ENCODE results near the gene SAFB. TPM values are rescaled to one million over a fixed set of nuclear protein-coding genes. Genes with fewer than 3 reads are reported as not detected.

SAFB gene
- total RNA-seq, 2 experiments from 2014 or later = 68.9 to 177 TPM

GRCh38 chr19:5697890-5698634, 75.2 kb downstream of the SAFB start:
- Histone ChIP-seq H3K36me3 (ENCODE audit: insufficient read depth, low read length) (peaks cover 92% of the 10 kb centered on the region), H3K27ac (ENCODE audit: low read depth, low read length, poor library complexity, severe bottlenecking) (no peak overlapping the region), H3K9me3 (ENCODE audit: low read length) (no peaks in the 10 kb centered on the region), H3K4me1 (ENCODE audit: insufficient read depth, low read length, poor library complexity, severe bottlenecking) (peaks cover 6% of the 10 kb centered on the region), H2AFZ (ENCODE audit: low read length) (no peak overlapping the region), H3K4me2 (ENCODE audit: low read length) (no peak overlapping the region), H3K9me2 (ENCODE audit: insufficient read depth, low read length) (no peaks in the 10 kb centered on the region), H3K79me2 (ENCODE audit: insufficient read depth, low read depth, low read length) (peaks cover 7% of the 10 kb centered on the region; the same call in 1 of the 2 replicates), H4K20me1 (ENCODE audit: insufficient read depth, low read length) (no peaks in the 10 kb centered on the region), H3K4me3 (ENCODE audit: low read depth, low read length, poor library complexity, severe bottlenecking) (no peak overlapping the region)
- ChIA-PET CTCF (ENCODE audit: unreplicated experiment) (no interaction called here), POLR2A (no interaction called here)
- intact Hi-C loops (cut with micrococcal nuclease; ENCODE audit: unreplicated experiment) = no loop called here
- BruUV-seq (replicated peaks) = no TSS peak
- DNase-seq (ENCODE audit: low spot score) = no peak
- TF ChIP-seq CTCF (conservative IDR thresholded peaks at IDR 0.05; ENCODE audit: low read length) = no peak

GRCh38 chr19:5698635-5699422, 75.9 kb downstream of the SAFB start:
- ChIA-PET POLR2A (no interaction called here), CTCF (ENCODE audit: unreplicated experiment) (no interaction called here)
- DNase-seq (ENCODE audit: low spot score) = peak; percentile 33
- peaks cover 6% of the 10 kb centered on the region for H3K4me1 ChIP-seq (ENCODE audit: insufficient read depth, low read length, poor library complexity, severe bottlenecking)
- H3K4me3 ChIP-seq (ENCODE audit: low read depth, low read length, poor library complexity, severe bottlenecking) = no peak overlapping the region
- H3K27ac ChIP-seq (ENCODE audit: low read depth, low read length, poor library complexity, severe bottlenecking) = no peak overlapping the region
- BruUV-seq (replicated peaks) = no TSS peak
- no peaks in the 10 kb centered on the region for H4K20me1 ChIP-seq (ENCODE audit: insufficient read depth, low read length)
- intact Hi-C loops (cut with micrococcal nuclease; ENCODE audit: unreplicated experiment) = no loop called here
- H3K9me2 ChIP-seq (ENCODE audit: insufficient read depth, low read length) = no peaks in the 10 kb centered on the region
- no peaks in the 10 kb centered on the region for H3K9me3 ChIP-seq (ENCODE audit: low read length)
- no peak for TF ChIP-seq CTCF (conservative IDR thresholded peaks at IDR 0.05; ENCODE audit: low read length)
- no peak for TF ChIP-seq EZH2phosphoT487 (IDR thresholded peaks at IDR 0.05; ENCODE audit: borderline replicate concordance, low read depth, low read length)
- no peak overlapping the region for H2AFZ ChIP-seq (ENCODE audit: low read length)
- no peaks in the 10 kb centered on the region for H3K79me2 ChIP-seq (ENCODE audit: insufficient read depth, low read depth, low read length)
- H3K36me3 ChIP-seq (ENCODE audit: insufficient read depth, low read length) = peaks cover 92% of the 10 kb centered on the region
- H3K4me2 ChIP-seq (ENCODE audit: low read length) = no peak overlapping the region; the same call in 1 of the 2 replicates

Data from OCI-LY7 (cell line).